NCI-H1417 treated with DMSO at 0.1 percent for 48 hours (cell line): Measurements from ENCODE around the gene CARMIL1.
"Not testable (repeated sequence)": the region's sequence is repeated elsewhere in the genome, so short reads cannot be mapped to it uniquely, and the experiment has no call there.

ENCODE experiments used
- DNase-seq: peaks from one replicate; lab custom pipeline; 2025; lab: John Stamatoyannopoulos, UW

Gene CARMIL1

GRCh38 chr6:25277386-25277785 is 1.8 kb upstream of the CARMIL1 start:
- DNase-seq, result no peak

- no peak for DNase-seq
These were observed 1.3 kb upstream of the CARMIL1 start for GRCh38 chr6:25277857-25278256.

- DNase-seq, result no peak
These were observed 787 bp upstream of the CARMIL1 start for GRCh38 chr6:25278261-25278913.

- DNase-seq, result no peak
These were observed 672 bp downstream of the CARMIL1 start for GRCh38 chr6:25279748-25280343.

GRCh38 chr6:25280344-25281074 is 1.3 kb downstream of the CARMIL1 start:
- DNase-seq, result no peak

- no peak for DNase-seq
These were observed 7.7 kb downstream of the CARMIL1 start for GRCh38 chr6:25286891-25287290.

GRCh38 chr6:25287941-25288340 is 8.8 kb downstream of the CARMIL1 start:
- no peak for DNase-seq

GRCh38 chr6:25288518-25288917 is 9.3 kb downstream of the CARMIL1 start:
- no peak for DNase-seq

- no peak for DNase-seq
These were observed 11.3 kb downstream of the CARMIL1 start for GRCh38 chr6:25290306-25291060.

- DNase-seq, result no peak
These were observed 13.2 kb downstream of the CARMIL1 start for GRCh38 chr6:25292384-25292783.

GRCh38 chr6:25295651-25296050 is 16.5 kb downstream of the CARMIL1 start:
- DNase-seq, result no peak

GRCh38 chr6:25296217-25296905 is 17.2 kb downstream of the CARMIL1 start:
- DNase-seq, result no peak

- no peak for DNase-seq
These were observed 17.9 kb downstream of the CARMIL1 start for GRCh38 chr6:25297039-25297441.

- DNase-seq, result no peak
These were observed 18.8 kb downstream of the CARMIL1 start for GRCh38 chr6:25297823-25298522.

- not testable (repeated sequence) for DNase-seq
These were observed 19.3 kb downstream of the CARMIL1 start for GRCh38 chr6:25298523-25298865.

GRCh38 chr6:25301362-25301761 is 22.2 kb downstream of the CARMIL1 start:
- no peak for DNase-seq

- no peak for DNase-seq
These were observed 23.0 kb downstream of the CARMIL1 start for GRCh38 chr6:25302151-25302550.

GRCh38 chr6:25302677-25303128 is 23.5 kb downstream of the CARMIL1 start:
- DNase-seq, result peak; percentile 28

- DNase-seq, result no peak
These were observed 24.1 kb downstream of the CARMIL1 start for GRCh38 chr6:25303254-25303653.

- DNase-seq, result no peak
These were observed 27.2 kb downstream of the CARMIL1 start for GRCh38 chr6:25306379-25306778.

GRCh38 chr6:25307805-25308494 is 28.8 kb downstream of the CARMIL1 start:
- no peak for DNase-seq
